Breast epithelium (tissue), 3 donors: ENCODE measurements around the gene CTSS.
"Not testable (repeated sequence)": the region's sequence is repeated elsewhere in the genome, so short reads cannot be mapped to it uniquely, and the experiment has no call there.

Experiments used
- CTCF ChIP-seq, 3 donors: fragments of 450-650 bp; IDR thresholded peaks; one replicate each; pipeline ENCODE4 v1.5.1; 2016 to 2017; ENCODE audit warnings: antibody characterized with exemption in 3 of 3, mild to moderate bottlenecking in 3 of 3, moderate library complexity in 3 of 3
- POLR2A ChIP-seq: fragments of 450-650 bp; IDR thresholded peaks from one replicate; pipeline ENCODE4 v1.6.1; 2016; ENCODE audit warnings: antibody characterized with exemption, mild to moderate bottlenecking, moderate library complexity
- POLR2AphosphoS5 ChIP-seq, 3 donors: sonication (generic); formaldehyde crosslinking; IDR thresholded peaks; one replicate each; pipeline ENCODE4 v1.6.1; 2017; ENCODE audit warnings: antibody characterized with exemption in 3 of 3

DNA sequence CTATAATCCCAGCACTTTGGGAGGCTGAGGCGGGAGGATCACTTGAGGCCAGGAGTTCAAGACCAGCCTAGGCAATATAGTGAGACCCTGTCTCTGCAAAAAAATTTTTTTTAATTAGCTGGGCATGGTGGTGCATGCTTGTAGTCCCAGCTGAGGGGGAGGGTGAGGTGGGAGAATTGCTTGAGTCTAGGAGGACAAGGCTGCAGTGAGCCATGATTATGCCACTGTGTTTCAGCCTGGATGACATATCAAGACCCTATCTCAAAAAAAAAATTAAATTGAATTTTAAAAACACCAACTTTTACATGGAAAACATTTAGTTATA, 361 bp upstream of the CTSS start:
- not testable (repeated sequence) for TF ChIP-seq CTCF (IDR thresholded peaks at IDR 0.05); POLR2A; POLR2AphosphoS5 (IDR thresholded peaks at IDR 0.05)
